HG03378 (cell line): Measurements from ENCODE around the gene DPP10.

Source experiments
- ATAC-seq: cut with Tn5 transposase; IDR thresholded peaks from one replicate; pipeline ENCODE4 v1.9.1; 2021; ENCODE audit warnings: mild to moderate bottlenecking, moderate library complexity; ENCODE audit not compliant: unreplicated experiment

DPP10 gene

GRCh38 chr2:115635430-115635829, 1193.0 kb downstream of the DPP10 start:
- ATAC-seq: no peak

GRCh38 chr2:115649731-115650130, 1207.3 kb downstream of the DPP10 start:
- ATAC-seq: no peak

GRCh38 chr2:115650827-115651226, 1208.4 kb downstream of the DPP10 start:
- ATAC-seq: no peak

DNA sequence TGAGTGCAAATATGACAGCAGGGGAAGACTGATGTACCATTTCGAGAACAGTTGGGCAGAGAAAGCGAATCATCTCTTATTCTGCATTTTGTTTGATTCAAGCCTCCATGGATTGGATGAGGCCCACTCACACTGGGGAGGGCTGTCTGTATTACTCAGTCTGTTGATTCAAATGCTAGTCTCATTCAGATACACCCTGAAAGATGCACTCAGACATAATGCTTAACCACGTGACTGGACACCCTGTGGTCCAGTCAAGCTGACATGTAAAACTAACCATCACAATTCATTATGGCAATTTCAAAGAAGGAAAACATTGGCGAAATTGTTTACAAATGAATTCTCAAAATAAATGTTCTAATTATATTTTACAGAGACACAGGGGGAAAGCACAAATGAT, 1210.2 kb downstream of the DPP10 start:
- ATAC-seq: no peak

DNA sequence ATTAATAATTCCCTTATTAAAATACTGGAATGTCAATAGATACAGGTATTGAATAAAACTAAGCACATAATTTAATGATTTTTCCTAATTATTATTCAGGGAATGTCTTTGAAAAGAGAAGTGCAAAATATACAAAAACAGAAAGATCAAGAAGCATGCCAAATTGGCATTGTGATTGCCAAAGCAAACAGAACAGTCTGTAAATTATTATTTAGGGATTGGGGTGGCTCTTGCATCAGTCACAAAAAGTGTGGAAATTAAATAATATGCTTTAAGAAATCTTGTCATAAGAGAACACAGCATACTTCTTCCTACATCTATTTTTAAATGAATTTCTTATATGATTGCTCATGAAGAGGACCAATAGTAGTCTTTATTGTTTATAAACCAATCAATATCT, 1211.9 kb downstream of the DPP10 start:
- ATAC-seq: no peak

DNA sequence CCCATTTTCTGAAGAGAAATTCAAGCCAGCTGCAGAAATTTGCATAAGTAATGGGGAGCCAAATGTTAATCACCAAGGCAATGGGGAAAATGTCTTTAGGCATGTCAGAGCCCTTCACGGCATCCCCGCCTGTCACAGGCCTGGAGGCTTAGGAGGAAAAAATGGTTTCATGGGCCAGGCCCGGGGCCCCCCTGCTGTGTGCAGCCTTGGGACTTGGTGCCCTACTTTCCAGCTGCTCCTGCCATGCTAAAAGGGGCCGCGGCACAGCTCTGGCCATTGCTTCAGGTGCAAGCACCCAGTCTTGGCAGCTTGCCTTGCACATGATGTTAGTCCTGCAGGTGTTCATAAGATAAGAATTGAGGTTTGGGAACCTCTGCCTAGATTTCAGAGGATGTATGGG, 1235.7 kb downstream of the DPP10 start:
- ATAC-seq: no peak

DNA sequence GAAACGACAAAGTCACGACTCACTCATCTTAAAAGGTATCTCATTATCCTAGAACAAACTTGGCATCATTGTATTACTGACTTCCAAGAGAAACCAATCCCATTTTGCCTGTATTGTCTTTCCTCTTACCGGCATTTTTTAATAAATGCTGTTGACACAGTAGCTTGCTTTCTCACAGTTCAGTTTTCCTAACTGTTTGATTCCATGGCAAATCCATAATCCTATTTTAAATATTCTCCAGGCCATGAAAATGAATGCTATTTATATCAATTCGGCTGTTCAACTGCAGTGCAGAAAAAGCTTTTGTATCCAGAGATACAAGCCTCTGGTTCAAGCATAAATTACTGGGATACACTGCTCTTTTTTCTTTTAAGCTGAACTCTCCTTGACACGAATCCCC, 1241.9 kb downstream of the DPP10 start:
- ATAC-seq: no peak

- ATAC-seq: no peak
These were observed 1249.0 kb downstream of the DPP10 start for GRCh38 chr2:115691409-115691808.

- no peak for ATAC-seq
These were observed 1252.2 kb downstream of the DPP10 start for GRCh38 chr2:115694651-115695050.

DNA sequence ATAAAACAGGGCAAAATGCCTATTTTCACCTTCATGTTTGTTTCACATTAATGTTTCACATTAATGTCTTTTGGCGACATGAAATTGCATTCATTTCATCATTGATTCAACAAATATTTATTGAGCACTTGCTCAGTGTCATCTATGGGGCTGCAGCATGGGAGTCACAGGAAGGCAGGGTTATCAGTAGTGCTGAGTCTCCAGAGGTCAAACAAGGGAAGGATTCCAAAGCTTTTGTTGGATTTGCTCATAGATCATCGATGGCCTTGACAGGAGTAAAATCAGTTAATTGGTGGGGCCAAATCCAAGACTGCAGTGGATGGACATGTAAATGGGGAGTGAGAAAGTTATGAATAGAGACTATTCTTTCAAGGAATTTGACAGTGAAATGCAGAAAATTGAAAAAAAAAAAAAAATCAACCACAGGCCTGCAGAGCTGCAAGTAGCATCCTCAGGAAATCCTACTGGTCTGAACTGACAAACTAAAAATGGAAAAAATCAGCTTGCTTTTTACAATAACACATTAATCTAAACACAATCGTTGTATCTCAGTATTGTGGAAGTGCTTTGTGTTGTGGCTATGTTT, 1290.8 kb downstream of the DPP10 start:
- ATAC-seq: no peak

DNA sequence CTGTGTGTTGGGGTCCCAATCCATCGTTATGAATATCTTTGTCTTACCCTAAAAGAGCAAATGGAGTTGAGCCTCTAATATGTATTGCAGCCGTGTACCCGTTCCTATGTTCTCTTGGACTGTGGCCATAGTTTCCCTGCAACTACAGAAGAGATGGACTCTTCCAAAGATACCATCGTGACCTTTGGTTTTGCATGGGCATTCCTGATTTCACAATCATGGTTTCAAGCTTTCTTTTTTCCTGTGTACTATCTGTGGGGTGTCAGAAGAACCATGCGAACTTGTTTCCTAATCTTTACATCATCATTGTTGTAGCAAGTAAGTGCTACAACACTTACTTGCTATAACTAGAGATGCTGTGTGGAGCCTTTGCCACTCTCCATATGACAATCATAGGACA, 1295.7 kb downstream of the DPP10 start:
- no peak for ATAC-seq

DNA sequence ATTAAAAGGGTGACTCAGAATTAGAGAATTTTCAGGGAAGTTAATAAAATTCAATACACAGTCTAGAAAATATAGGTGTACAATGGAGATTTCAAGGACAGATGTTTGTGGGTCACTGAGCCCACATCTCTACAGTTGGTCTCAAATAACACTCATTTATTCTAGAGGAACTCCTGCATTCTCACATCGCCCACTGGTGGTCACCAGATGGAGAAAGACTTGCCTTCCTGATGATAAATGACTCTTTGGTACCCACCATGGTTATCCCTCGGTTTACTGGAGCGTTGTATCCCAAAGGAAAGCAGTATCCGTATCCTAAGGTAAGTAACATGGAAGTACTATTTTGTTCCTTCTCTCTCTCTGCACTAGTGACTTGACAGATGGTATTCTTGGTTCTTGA, 1297.1 kb downstream of the DPP10 start:
- no peak for ATAC-seq

DNA sequence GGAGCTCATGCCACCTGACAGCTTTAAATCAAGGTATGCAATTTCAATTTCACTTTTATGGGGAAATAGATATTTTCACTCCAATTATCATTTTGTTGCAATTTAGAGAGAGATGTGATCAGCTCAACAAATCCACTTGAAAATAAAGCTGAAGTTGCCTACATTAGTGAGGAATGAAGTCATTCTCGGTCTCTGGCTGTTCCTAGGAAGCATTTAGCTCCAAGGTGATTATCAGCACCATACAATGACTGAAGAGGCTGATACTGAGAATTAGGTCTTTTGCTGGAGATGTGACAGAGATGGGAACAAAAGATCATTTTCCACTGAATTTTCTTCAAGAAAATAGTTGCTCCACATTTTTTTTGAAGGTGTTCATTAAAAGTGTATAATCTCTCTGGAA, 1303.7 kb downstream of the DPP10 start:
- no peak for ATAC-seq

DNA sequence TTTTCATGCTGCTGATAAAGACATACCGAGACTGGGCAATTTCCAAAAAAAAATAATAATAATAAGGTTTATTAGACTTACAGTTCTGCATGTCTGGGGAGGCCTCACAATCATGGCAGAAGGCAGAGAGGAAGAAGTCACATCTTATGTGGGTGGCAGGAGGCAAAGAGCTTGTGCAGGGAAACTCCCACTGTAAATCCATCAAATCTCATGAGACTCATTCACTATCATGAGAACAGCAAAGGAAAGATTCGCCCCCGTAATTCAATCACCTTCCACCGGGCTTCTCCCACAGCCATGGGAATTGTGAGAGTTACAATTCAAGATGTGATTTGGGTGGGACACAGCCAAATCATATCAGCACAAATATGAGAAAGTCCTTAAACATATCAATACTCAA, 1314.8 kb downstream of the DPP10 start:
- no peak for ATAC-seq

GRCh38 chr2:115763601-115764000, 1321.2 kb downstream of the DPP10 start:
- no peak for ATAC-seq

DNA sequence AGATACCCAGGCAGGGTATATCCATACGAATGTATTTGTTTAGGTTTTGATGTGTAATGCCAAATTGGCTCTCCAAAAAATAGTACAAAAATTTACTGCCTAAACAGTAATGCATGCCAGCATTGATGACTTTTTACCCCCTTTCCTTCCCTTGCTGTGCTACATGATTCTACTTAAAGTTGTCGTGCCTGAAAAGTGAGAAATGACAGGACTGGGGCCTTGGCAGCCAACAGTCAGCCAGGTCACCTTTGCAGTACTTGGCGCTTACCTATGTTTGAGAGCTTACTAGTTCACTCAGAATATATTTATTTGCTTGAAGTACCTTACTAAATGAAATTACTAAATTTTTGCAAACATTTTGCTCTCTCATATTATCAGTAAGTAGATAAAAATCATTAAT, 1329.1 kb downstream of the DPP10 start:
- ATAC-seq: no peak

GRCh38 chr2:115774361-115774760, 1331.9 kb downstream of the DPP10 start:
- ATAC-seq: no peak

GRCh38 chr2:115779085-115779632, 1336.7 kb downstream of the DPP10 start:
- no peak for ATAC-seq

- no peak for ATAC-seq
These were observed 1339.8 kb downstream of the DPP10 start for GRCh38 chr2:115782286-115782685.

GRCh38 chr2:115796078-115796477, 1353.6 kb downstream of the DPP10 start:
- ATAC-seq: no peak

DNA sequence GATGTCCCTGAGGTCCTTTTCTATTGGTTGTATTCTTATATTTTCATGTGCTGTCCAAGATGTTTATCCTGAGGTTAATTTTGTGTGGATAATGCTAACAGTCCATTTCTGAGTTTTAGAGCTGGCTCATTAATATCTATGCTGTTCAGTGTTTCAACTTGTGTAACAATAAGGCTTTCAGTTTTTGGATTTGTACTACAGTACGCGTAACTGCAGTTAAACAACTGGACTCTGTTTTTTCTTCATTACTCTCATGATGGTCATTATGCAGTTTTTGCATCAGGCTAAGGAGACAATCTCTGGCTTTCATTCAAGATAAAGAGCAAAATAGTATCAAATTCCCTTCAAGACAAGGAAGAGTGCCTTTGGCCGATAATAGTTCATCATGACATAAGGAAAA, 1364.8 kb downstream of the DPP10 start:
- no peak for ATAC-seq

GRCh38 chr2:115825912-115826311, 1383.5 kb downstream of the DPP10 start:
- no peak for ATAC-seq

DNA sequence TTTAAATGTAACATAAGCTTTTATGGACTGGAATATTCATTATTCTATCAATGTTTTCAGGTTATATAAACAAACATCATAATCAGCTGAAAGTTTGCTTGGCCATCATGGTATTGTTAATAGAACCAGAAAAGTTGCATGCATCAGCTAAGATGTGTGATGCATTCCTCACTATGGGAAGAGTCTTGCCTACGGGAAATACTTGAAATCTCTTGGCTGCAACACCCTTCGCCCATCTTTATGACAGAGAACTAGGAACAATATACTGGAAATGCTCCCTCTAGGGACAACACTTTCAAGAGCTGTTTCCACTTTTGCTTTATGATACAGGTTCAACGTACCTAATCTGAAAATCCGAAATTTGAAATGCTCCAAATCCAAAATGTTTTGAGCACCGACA, 1390.8 kb downstream of the DPP10 start:
- ATAC-seq: no peak
